C4-2B (cell line): Measurements from ENCODE around the gene CAMKK1.

Experiments used
- H3K27ac ChIP-seq: fragments of 450-650 bp; 2 replicates; pipeline ENCODE4 v1.5.1; 2017
- CTCF ChIP-seq: fragments of 450-650 bp; conservative IDR thresholded peaks from 2 replicates; pipeline ENCODE4 v1.5.1; 2017; ENCODE audit warnings: mild to moderate bottlenecking
- ZFX ChIP-seq: fragments of 450-650 bp; IDR thresholded peaks from 2 replicates; pipeline ENCODE4 v1.6.1; 2017

Gene CAMKK1

GRCh38 chr17:3870871-3871306 lies 22.0 kb downstream of the CAMKK1 start:
- H3K27ac ChIP-seq, result no peak overlapping the region
- no peak for TF ChIP-seq CTCF
- TF ChIP-seq ZFX, result no peak

- TF ChIP-seq CTCF (no peak), ZFX (no peak)
- H3K27ac ChIP-seq, result no peak overlapping the region
Measured at GRCh38 chr17:3867606-3868005, 25.2 kb downstream of the CAMKK1 start.

GRCh38 chr17:3867106-3867505 lies 25.7 kb downstream of the CAMKK1 start:
- no peak overlapping the region for H3K27ac ChIP-seq
- no peak for TF ChIP-seq CTCF
- no peak for TF ChIP-seq ZFX

GRCh38 chr17:3866276-3866675 lies 26.6 kb downstream of the CAMKK1 start:
- TF ChIP-seq CTCF (no peak), ZFX (no peak)
- H3K27ac ChIP-seq, result no peak overlapping the region

GRCh38 chr17:3865176-3865575 lies 27.7 kb downstream of the CAMKK1 start:
- TF ChIP-seq CTCF, result no peak
- no peak for TF ChIP-seq ZFX

GRCh38 chr17:3864534-3864933 lies 28.3 kb downstream of the CAMKK1 start:
- no peak overlapping the region for H3K27ac ChIP-seq
- TF ChIP-seq ZFX (no peak), CTCF (no peak)

More at GRCh38 chr17:3865176-3865575, 27.7 kb downstream of the CAMKK1 start:
- H3K27ac ChIP-seq, result no peak overlapping the region

GRCh38 chr17:3861761-3862681 lies 30.8 kb downstream of the CAMKK1 start:
- H3K27ac ChIP-seq, result no peak overlapping the region
- TF ChIP-seq CTCF (no peak), ZFX (no peak)
